Lung (tissue), 12 donors: ENCODE results near the gene CLDND2. TPM values are rescaled to one million over a fixed set of nuclear protein-coding genes. Genes with fewer than 3 reads are reported as not detected.

ENCODE experiments used
- ATAC-seq: fragments of 200-7000 bp; cut with Tn5 transposase; one replicate; pipeline ENCODE4 v1.9.1; 2020; ENCODE audit warnings: moderate number of reproducible peaks; ENCODE audit not compliant: insufficient read depth, low FRiP score
- DNase-seq, 3 donors: peaks; one replicate each; pipeline ENCODE4 v3.0.0-alpha.2; 2013 to 2017
- H3K27ac ChIP-seq, 2 donors: one replicate each; pipeline ENCODE4 v1.5.1; 2013; ENCODE audit warnings: mild to moderate bottlenecking in 2 of 2, moderate library complexity in 2 of 2, control low read depth in 1 of 2, inconsistent platforms in 1 of 2, low read depth in 1 of 2, low read length in 1 of 2
- H3K27me3 ChIP-seq, 3 donors: one replicate each; pipeline ENCODE4 v1.5.1; 2013; ENCODE audit warnings: low read length in 2 of 3; ENCODE audit not compliant: control insufficient read depth in 3 of 3, insufficient read depth in 3 of 3
- H3K36me3 ChIP-seq, 4 donors: one replicate each; pipeline ENCODE4 v1.5.1; 2013; ENCODE audit warnings: low read length in 4 of 4, mild to moderate bottlenecking in 1 of 4, moderate library complexity in 1 of 4; ENCODE audit not compliant: control insufficient read depth in 4 of 4, insufficient read depth in 4 of 4
- H3K4me1 ChIP-seq, 5 donors: one replicate each; pipeline ENCODE4 v1.5.1; 2013; ENCODE audit warnings: low read length in 5 of 5, mild to moderate bottlenecking in 2 of 5, moderate library complexity in 1 of 5; ENCODE audit not compliant: control insufficient read depth in 5 of 5, insufficient read depth in 5 of 5
- H3K4me3 ChIP-seq: one replicate; pipeline ENCODE4 v1.5.1; 2013; ENCODE audit warnings: mild to moderate bottlenecking, control low read depth, moderate library complexity
- H3K9ac ChIP-seq, 2 donors: one replicate each; pipeline ENCODE4 v1.5.1; 2013; ENCODE audit warnings: low read length in 2 of 2, control low read depth in 1 of 2; ENCODE audit not compliant: insufficient read depth in 1 of 2
- H3K9me3 ChIP-seq, 4 donors: one replicate each; pipeline ENCODE4 v1.5.1; 2013; ENCODE audit warnings: low read length in 3 of 4, mild to moderate bottlenecking in 1 of 4, moderate library complexity in 1 of 4; ENCODE audit not compliant: control insufficient read depth in 4 of 4, insufficient read depth in 3 of 4
- WGBS, 2 donors: extraction: QIAGEN DNeasy Blood & Tissue Kit; methylation state at CpG; one replicate each; pipeline ENCODE4 v1.1.7; 2013; 5-methylcytosine and 5-hydroxymethylcytosine counted together
- polyA plus RNA-seq, 2 donors: library from polyadenylated mRNA; stranded (reverse); fragments of 200-250 nt; gene quantifications; one replicate each; pipeline ENCODE4 v1.2.1, GENCODE V29; 2013
- total RNA-seq, 2 donors: library from RNA; depleted of rRNA in 1 of 2; stranded (reverse); fragments of >200 nt in 1 of 2; gene quantifications; one replicate each; pipeline ENCODE4 v1.2.1, GENCODE V29; 2014 to 2021
- TF ChIP-seq, protein P1 (sequence below): IDR thresholded peaks from 2 replicates; pipeline ENCODE4 v1.5.1; 2012; ENCODE audit warnings: mild to moderate bottlenecking; ENCODE audit errors: control extremely low read depth, extremely low read depth
- donor health status: control.
- donor health status: control.
- donor health status: Bipolar disorder and iron deficiency.
- donor health status: healthy.
- donor health status: DM: yes; HTN: yes; CAD: no.

CLDND2 gene
- total and polyA plus RNA-seq, 4 donors = 0.45 to 0.92 (median 0.66) TPM; not detected in 1

GRCh38 chr19:51327066-51328001 is 41.5 kb downstream of the CLDND2 start:
- no peak overlapping the region for H3K27ac ChIP-seq
- ATAC-seq = peak; percentile 58
- 1 to 6% methylated on average over 74 to 75 of the region's 75 CpGs for WGBS, 2 donors
- H3K4me1 ChIP-seq = peaks cover 0 to 5% (median 0%) of the 10 kb centered on the region in 5 donors
- H3K9me3 ChIP-seq = peaks cover 0 to 2% (median 0%) of the 10 kb centered on the region in 4 donors
- H3K36me3 ChIP-seq = no peaks in the 10 kb centered on the region
- peaks cover 0 to 27% (median 10%) of the 10 kb centered on the region in 3 donors for H3K27me3 ChIP-seq
- H3K9ac ChIP-seq = no peak overlapping the region
- H3K4me3 ChIP-seq = no peak overlapping the region
- peak; percentile 53 to 75 (median 56) for DNase-seq
- TF ChIP-seq, protein P1, sequence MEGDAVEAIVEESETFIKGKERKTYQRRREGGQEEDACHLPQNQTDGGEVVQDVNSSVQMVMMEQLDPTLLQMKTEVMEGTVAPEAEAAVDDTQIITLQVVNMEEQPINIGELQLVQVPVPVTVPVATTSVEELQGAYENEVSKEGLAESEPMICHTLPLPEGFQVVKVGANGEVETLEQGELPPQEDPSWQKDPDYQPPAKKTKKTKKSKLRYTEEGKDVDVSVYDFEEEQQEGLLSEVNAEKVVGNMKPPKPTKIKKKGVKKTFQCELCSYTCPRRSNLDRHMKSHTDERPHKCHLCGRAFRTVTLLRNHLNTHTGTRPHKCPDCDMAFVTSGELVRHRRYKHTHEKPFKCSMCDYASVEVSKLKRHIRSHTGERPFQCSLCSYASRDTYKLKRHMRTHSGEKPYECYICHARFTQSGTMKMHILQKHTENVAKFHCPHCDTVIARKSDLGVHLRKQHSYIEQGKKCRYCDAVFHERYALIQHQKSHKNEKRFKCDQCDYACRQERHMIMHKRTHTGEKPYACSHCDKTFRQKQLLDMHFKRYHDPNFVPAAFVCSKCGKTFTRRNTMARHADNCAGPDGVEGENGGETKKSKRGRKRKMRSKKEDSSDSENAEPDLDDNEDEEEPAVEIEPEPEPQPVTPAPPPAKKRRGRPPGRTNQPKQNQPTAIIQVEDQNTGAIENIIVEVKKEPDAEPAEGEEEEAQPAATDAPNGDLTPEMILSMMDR = no peak

DNA sequence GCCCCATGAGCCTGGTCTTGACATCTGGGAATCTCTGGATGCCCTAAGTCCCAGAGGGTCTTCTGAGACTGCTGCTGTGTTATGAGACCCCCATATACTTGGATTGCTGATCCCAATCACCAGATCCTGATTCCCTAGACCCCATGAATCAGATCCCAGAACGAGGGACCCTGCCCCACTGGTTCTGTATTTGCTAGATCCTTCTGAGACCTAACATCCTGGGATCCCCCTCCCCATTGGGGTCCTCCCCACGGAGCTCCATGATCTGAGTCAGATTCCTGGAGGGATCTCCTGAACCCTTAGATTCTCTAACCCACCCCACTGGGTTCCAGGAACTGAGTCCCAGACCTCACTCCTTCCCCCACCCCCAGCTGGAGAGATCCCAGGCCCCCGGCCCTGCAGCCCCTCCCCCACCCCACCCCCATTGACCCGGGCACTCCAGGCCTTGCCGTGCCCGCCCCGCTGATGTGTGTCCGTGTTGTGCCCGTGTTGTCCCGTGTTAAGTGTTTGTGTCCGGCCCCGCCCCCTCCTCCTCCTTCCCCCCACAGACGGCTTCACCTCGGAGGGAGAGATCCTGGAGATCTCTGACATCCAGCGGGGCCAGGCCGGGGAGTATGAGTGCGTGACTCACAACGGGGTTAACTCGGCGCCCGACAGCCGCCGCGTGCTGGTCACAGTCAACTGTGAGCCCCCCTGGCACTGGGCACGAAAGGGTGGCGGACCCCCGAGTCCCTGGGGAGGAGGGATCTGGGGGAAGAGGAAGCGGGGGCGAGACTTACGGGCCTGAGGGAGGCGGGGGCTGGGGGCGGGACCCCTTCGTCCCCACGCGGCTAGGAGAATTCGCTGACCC is 42.4 kb downstream of the CLDND2 start:
- no peak for DNase-seq
- no peak for ATAC-seq
- Histone ChIP-seq H3K9ac (no peak overlapping the region), H3K4me3 (no peak overlapping the region), H3K4me1 (peaks cover 0 to 5% (median 0%) of the 10 kb centered on the region in 5 donors), H3K27me3 (peaks cover 0 to 32% (median 10%) of the 10 kb centered on the region in 3 donors), H3K27ac (no peak overlapping the region), H3K9me3 (peaks cover 0 to 2% (median 0%) of the 10 kb centered on the region in 4 donors), H3K36me3 (no peaks in the 10 kb centered on the region)
- WGBS, 2 donors = 17 to 22% methylated on average over 34 to 36 of the region's 36 CpGs
- TF ChIP-seq, protein P1 = no peak

- TF ChIP-seq, protein P1 = no peak
- Histone ChIP-seq H3K9me3 (no peaks in the 10 kb centered on the region), H3K27me3 (peaks cover 0 to 39% (median 10%) of the 10 kb centered on the region in 3 donors), H3K4me1 (peaks cover 0 to 10% (median 0%) of the 10 kb centered on the region in 5 donors), H3K27ac (no peak overlapping the region), H3K36me3 (no peaks in the 10 kb centered on the region), H3K9ac (no peak overlapping the region), H3K4me3 (no peak overlapping the region)
- ATAC-seq (no peak), DNase-seq (no peak)
- 70% methylated on average over 26 of the region's 26 CpGs for WGBS, 2 donors
These were observed 43.4 kb downstream of the CLDND2 start for GRCh38 chr19:51325161-51325976.
